RWPE1 (cell line): ENCODE measurements around the gene FAM228B.

Experiments used
- CTCF ChIA-PET: fragments of 350-600 bp; sonication (Branson Sonifier 250); formaldehyde crosslinking; extraction: SDS; loops from one replicate; lab custom pipeline; 2021; lab: Yijun Ruan, JAX
- POLR2A ChIA-PET: fragments of 400-600 bp; formaldehyde crosslinking; extraction: SDS; loops from one replicate; lab custom pipeline; 2020; ENCODE audit warnings: antibody characterized with exemption; ENCODE audit not compliant: low non-redundant PET; lab: Yijun Ruan, JAX
- DNase-seq: peaks from one replicate; pipeline ENCODE4 v3.0.0; 2012; ENCODE audit warnings: low spot score
- H3K27ac ChIP-seq: fragments of 450-650 bp; 2 replicates; pipeline ENCODE4 v1.5.1; 2017
- TF ChIP-seq, protein P1 (sequence below): fragments of 450-650 bp; conservative IDR thresholded peaks from 2 replicates; pipeline ENCODE4 v1.5.1; 2017; ENCODE audit warnings: low read depth, mild to moderate bottlenecking

The FAM228B gene

DNA sequence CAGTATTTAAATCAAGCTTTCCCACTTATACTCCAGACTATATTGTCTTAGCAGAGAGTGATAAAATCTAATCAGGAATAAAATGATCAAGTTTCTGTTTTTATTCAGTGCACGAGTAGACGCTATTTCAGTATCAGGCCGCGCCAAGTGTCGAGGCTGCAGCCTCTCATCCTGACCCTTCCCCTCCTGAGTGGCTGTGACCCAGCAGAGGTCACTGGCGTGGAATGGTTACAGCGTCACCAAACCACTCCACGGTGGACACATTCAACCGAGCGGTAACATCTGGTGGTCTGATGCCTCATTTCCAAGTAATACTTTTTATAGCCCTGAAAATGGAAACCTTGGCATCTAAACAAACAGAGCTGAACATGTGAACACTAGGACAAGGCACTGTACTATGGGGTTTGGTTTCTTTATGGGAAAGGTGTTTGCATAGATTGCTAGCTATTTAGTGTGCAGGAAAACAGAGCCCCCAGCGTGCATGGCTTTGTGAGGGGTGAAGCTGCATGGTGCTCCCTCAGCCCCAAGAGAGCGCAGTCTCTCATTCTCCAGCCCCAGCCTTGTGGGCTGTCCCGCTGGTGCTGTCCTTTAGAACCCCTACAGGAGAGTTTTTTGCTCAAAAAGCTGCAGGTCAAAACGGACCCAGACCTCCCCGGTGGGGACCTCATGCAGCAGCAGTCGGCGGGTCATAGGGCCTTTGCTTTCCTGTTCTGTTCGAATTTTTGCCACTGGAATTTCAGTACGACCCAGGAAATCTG, 79.9 kb downstream of the FAM228B start:
- H3K27ac ChIP-seq = no peak overlapping the region
- ChIA-PET POLR2A (no interaction called here), CTCF (no interaction called here)
- TF ChIP-seq, protein P1, sequence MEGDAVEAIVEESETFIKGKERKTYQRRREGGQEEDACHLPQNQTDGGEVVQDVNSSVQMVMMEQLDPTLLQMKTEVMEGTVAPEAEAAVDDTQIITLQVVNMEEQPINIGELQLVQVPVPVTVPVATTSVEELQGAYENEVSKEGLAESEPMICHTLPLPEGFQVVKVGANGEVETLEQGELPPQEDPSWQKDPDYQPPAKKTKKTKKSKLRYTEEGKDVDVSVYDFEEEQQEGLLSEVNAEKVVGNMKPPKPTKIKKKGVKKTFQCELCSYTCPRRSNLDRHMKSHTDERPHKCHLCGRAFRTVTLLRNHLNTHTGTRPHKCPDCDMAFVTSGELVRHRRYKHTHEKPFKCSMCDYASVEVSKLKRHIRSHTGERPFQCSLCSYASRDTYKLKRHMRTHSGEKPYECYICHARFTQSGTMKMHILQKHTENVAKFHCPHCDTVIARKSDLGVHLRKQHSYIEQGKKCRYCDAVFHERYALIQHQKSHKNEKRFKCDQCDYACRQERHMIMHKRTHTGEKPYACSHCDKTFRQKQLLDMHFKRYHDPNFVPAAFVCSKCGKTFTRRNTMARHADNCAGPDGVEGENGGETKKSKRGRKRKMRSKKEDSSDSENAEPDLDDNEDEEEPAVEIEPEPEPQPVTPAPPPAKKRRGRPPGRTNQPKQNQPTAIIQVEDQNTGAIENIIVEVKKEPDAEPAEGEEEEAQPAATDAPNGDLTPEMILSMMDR = no peak
- no peak for DNase-seq

DNA sequence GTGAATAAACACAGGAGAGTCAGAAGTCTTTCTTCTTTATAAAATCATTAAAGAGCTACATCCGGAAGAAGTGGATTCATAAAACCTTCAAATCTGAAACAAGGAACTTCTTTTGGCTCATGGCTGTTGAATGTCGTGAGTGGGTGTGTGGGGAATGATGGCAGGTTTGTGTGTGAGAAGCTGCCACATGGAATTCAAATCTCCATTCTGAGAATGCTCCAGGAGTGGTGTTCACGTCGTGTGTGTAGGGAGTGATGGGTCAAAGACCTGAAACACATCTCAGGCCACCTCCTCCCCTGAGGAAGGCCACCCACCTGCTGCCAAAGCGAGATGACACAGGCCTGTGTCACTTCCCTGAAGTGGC, 80.5 kb downstream of the FAM228B start:
- CTCF ChIA-PET = no interaction called here
- no peak overlapping the region for H3K27ac ChIP-seq
- POLR2A ChIA-PET = no interaction called here
- DNase-seq = no peak
- TF ChIP-seq, protein P1 = no peak

DNA sequence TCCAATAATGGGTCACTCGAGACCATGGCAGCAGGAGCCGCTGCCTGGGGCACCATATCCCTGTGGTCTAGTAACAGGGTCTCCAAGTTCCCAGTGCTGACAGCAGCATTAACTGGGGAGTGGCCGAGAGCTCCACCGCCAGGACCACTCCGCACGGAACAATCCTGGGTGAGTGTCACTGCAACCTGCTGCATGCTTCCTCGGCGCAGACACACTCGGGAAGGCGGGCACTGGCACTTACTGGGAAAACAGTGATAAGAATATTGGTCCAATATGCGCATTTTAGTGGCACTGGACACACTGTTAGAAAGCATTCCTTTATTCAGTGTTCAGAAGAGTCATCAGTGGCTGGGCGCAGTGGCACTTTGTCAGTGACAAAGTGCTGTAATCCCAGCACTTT, 81.2 kb downstream of the FAM228B start:
- TF ChIP-seq, protein P1 = no peak

DNA sequence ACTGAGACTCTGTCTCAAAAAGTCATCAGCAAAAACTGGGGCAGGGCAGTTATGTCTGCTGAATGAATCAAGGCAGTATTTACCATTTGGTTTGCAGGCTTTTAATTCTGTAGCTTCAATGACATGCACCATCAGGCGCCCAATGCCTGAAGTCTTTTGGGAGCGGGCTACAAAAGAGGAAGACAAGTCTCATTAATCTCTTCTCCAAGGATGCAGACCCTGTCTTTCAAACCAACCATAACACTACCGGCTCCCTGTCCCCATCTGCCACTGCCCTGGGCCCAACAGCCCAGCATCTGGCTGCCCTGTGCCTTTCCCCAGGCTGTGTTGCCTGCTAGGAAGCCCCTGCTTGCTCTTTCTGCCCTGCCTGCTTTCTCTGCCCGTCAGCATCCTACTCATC, 81.9 kb downstream of the FAM228B start:
- ChIA-PET POLR2A (no interaction called here), CTCF (no interaction called here)
- H3K27ac ChIP-seq = no peak overlapping the region
- TF ChIP-seq, protein P1 = no peak
- no peak for DNase-seq

More for the DNA sequence above, 81.2 kb downstream of the FAM228B start:
- ChIA-PET CTCF (no interaction called here), POLR2A (no interaction called here)
- no peak for DNase-seq
- no peak overlapping the region for H3K27ac ChIP-seq

DNA sequence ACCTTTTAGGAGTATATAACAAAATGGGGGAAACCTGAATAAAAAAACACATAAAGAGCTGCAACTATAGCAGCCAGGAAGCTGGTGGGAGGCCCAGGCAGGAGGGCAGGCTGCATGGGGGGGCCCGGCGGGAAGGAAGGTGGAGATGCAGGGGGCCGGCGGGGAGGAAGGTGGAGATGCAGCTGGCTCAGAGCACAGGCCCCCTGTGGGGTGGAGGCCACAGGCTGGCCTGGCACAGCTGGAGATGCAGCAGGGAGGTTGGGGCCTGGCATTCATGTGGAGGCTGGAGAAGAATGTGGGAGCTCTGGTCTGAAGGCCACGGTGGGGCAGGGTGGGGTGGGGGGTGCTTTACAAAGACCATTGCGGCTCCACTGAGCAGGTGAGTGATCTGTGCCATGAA, 83.0 kb downstream of the FAM228B start:
- no peak for DNase-seq
- no peak overlapping the region for H3K27ac ChIP-seq
- TF ChIP-seq, protein P1 = no peak
- CTCF ChIA-PET = interaction anchor here (0.6 kb wide), 1 partner anchor 552 kb away, joined by 3 read pairs; no protein-coding TSS in a partner anchor
- POLR2A ChIA-PET = no interaction called here

DNA sequence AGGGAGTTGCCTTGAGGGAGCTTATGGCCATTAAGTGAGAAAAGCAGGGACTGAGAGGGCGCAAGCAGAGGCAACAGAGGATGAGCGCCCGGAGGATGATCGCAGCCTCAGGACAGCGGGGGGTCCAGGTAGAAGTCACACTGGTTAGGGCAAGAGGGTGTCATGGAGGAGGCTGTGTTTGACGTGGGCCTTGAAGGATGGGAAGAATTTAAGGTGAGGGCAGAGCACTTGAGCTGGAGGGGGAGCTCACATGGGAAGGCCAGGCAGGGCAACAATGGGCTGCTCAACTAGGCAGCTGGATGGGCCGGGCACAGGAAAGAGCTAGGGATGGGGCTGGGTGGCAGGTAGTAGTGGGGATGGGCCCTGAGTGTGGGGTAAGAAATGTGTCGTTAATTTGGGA, 83.4 kb downstream of the FAM228B start:
- CTCF ChIA-PET = interaction anchor here (0.6 to 0.7 kb wide), 2 partner anchors 53 to 552 kb away, joined by 3 read pairs; no protein-coding TSS in a partner anchor
- POLR2A ChIA-PET = no interaction called here
- TF ChIP-seq, protein P1 = no peak
- no peak overlapping the region for H3K27ac ChIP-seq
- DNase-seq = no peak
